ENCODE measurements around the gene LPCAT1.

The LPCAT1 gene

DNA sequence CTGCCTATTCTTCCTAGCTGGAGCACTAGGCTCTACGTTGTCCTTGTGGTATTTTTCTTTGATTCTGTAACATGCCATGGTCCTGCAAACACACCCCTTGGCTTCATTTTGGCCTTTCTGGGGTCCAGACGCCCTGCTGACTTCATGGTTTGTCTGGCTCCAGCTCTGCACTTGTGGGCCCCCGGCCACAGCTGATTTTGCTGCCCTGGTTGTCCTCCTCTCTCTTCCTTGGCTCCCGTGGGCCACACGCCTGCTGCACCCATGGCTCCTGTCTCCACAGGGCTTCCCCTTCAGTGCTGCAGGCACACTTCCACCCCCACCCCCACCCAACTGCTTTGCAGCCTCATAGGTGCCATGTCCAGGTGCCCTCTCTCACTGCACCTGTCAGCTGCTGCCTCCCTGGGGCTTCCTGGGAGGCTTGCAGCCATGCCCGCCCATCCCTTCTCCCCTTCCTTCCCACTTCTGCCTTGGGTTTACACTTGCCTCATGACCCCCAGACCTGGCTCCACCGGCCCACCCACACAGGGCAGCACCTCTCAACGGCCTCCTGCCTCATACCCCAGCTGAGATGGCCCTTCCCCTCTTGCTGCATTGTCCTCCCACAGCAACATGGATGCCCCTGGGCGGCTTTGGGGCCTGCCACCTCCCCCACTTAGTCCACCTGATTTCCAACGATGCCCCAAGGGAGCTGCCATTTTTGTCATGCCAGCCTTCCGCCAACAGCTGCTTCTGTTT, 104.1 kb downstream of the LPCAT1 start:
- DNase-seq, result no peak

DNA sequence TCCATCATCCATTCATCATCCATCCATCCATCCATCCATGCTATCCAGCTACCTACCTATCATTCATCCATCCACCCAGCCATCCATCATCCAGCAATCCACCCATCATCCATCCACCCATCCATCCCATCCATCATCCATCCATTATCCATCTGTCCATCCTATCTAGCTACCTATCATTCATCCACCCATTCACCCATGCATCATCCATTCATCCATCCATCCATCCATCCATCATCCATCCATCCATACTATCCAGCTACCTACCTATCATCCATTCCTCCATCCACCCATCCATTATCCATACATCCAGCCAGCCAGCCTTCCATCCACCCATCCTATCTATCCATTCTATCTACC, 104.9 kb downstream of the LPCAT1 start:
- no peak for DNase-seq

DNA sequence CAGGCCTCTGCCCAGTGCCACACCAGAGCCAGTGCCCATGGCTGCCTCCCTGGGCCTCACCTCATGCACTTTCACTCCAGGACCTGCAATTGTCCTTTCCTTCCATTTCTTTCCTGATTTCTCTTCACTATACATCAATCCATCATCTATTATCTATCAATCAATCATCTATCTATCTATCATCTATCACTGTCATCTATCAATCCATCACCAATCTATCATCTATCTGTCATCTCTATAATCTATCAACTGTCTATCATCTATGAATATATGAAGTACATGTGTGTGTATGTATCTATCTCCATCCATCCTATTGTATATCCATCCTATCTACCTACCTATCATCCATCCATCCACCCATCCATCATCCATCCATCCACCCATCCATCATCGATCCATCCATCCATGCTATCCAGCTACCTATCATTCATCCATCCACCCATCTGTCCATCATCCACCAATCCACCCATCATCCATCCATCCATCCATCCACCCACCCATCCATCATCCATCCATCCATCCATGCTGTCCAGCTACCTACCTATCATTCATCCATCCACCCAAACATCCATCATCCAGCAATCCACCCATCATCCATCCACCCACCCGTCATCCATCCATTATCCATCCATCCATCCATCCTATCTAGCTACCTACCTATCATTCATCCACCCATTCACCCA, 105.4 kb downstream of the LPCAT1 start:
- no peak for DNase-seq

DNA sequence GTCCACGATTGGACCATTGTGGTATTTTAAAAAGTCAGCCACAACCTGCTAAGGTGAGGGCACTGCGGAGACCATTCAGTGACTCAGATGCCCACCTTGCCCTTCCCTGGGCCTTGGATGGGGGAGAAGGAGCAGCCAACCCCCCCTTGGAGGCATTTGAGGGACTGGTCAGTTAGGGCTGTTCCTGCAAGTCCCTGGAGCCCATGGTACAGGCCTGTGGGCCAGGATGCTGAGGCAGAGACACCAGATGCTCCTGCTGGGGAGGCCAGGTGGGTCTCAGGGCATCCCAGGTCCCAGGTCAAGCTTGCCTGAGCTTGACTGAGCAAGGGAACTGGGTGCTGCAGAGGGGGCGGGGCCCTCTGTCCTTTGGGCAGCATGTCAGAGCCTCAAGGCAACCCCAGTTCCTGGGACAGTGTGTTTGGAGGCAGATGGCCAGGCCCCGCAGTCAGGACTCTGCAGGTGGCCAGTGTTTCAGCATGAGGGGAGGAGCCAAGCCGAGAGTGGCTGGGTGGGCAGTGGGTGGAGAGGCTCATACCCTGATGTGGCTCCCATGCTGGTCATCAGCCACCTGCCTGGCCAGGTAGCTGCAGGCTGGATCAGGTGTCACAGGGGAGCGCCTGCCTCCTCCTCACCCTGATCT, 106.1 kb downstream of the LPCAT1 start:
- no peak for DNase-seq

DNA sequence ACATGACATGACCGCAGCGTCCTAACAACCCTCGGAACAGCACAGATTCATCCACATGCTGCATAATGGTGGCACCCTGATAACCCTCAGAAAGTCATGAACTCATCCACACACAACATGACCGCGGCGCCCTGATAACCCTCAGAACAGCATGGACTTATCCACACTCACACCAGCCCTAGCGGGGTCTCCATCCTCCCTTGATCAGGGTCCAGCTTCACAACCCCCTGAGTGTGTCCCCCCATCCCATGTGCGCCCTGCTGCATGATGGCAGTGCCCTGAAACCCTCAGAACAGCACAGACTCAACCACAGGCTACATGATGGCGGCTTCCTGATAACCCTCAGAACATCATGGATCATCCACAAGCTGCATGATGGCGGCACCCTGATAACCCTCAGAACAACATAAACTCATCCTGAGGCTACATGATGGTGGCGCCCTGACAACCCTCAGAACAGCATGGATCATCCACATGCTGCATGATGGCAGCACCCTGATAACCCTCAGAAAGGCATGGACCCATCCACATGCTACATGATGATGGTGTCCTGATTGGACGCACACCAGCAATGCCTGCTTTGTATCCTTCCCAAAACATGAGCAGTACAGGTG, 106.8 kb downstream of the LPCAT1 start:
- DNase-seq, result no peak

DNA sequence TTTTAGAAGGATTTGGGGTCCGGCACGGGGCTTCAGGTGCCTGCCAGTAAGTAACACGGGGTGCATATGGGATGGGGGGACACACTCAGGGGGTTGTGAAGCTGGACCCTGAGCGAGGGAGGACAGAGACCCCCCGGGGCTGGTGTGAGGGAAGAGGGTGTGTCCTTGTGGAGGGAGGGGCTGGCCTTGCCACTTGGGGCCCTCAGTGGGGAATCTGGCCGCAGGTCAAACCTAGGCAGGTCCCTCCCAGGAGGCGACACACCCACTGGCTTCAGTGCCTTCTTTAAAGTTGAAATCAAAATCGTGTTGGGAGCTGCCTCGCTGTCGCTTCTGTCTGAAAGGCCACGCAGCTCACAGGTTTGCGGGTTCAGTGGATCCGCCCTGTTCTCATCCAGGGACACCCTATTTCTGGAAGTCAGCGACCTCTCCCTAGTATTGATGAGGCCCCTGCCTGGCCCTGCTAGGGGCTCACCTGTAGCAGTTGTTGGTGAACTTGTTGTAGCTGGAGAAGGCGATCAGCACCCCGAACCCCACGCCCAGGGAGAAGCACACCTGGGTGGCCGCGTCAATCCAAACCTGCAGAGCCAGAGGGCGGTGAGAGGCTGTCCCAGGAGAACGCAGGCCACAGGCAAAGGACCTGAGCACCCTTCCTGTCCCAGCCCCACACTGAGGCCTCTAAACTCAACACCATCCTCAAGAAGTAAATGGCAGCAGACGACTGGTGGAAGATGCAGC, 108.0 kb downstream of the LPCAT1 start:
- DNase-seq, result no peak

DNA sequence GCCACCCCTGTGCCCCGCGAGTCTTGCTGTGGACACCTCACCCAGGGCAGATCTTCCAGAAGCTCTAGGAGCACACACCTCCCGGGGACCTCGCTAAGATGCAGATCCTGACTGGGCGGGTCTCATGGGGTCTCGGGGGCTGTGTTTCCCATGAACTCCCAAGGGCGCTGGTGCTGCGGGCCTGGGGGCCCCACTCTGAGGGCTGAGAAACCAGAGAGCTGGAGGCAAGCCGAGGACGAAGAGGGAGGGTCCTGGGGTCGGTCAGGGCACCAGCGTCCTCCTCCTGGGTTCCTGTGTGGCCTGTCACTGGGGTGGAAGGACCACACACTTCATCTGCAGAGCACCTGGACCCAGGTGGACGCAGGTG, 108.7 kb downstream of the LPCAT1 start:
- no peak for DNase-seq

DNA sequence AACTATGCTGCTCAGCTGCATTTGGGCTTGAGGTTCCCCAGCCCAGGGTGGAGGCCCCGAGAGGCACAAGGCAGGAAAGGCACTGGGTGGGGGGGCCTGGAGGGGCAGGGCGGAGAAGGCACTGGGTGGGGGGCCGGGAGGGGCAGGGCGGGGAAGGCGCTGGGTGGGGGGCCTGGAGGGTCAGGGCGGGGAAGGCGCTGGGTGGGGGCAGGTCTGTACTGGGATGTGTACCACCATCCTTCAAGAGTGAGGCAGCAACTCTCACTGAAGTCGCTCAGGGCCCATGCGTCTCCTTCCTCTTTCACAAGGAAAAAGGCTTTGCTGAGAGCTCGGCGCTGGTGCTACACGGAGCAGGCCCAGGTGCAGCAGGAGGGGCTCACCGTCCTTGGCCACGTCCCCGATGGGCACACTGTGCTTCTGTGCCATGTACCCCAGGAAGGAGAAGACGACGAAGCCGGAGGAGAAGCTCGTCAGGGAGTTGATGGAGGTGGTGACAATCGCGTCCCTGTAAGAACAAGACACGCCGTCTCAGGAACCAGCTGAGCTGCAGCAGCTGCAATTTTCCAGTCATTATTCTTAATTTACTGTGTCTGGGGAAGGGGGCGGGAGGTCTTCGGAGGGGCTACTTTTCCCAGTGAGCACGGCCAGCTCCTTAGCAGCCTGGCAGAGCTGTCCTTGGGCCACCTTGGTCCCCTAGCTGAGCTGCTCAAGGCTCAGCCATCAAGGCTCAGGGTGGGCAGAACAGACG, 109.3 kb downstream of the LPCAT1 start:
- no peak for DNase-seq

DNA sequence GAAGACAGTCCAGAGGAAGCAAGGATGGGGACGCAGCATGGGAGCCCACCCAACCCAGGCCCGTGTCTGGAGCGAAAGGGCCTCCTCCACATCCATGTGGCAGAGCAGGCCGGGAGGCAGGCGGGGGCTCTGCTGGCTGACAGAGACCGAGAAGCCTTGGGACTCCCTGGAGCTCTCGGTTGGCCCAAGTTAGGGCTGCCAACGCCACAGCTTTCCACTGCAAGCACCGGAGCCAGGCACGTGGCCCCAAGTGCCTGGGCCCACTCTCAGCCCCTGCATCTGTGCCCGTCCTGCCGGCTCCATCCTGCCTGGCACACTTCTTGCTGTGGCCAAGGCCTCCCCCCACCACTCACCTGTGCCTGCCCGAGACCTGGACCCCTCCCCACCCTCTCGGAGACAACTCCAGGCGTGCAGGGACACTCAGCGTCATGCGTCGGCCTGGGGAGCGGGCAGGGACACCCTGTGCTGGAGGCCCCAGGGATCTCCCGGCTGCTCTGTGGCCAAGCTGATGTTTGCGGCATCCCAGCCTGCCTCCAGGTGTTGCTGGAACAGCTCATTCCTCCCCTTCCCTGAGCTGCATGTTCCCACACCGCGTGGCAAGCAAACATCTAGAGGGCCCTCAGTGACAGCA, 110.0 kb downstream of the LPCAT1 start:
- DNase-seq, result no peak

DNA sequence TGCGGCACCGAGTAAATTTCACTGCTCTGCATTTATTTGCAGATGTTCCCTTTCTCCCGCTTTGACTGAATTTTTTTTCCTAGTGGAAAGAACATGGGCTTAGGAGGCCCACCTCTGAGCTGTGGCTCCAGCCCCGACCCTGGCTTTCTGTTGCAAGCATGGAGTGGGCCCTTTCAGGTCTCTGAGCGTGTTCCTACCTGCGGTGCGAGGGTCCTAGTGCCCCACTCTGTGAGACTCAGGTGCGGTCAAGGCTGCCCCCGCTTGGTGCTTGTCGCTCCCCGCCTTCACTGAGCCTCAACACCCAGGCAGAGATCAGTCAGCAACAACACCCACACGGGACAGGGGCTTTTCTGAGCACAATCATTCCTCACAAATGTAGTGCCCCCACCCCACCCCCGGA, 110.5 kb downstream of the LPCAT1 start:
- no peak for DNase-seq

DNA sequence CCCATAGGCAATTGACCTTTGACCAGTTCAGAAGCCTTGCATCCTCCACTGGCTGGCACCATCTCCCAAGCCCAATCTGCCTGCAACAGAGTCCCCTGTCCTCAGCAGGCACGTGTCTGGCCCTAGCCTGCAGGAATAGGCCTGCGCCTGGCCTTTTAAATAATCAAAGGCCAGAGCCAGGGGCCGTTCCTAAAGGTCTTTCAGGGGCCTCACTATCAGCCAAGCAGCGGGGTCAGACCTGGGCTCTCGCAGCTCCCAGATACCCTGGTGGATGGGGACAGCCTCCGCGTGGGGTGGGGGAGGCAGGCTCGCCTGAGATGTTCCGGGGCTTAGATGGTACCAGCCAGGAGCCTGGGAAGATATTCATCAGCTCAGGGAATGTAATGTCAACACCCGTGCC, 111.1 kb downstream of the LPCAT1 start:
- DNase-seq, result no peak

DNA sequence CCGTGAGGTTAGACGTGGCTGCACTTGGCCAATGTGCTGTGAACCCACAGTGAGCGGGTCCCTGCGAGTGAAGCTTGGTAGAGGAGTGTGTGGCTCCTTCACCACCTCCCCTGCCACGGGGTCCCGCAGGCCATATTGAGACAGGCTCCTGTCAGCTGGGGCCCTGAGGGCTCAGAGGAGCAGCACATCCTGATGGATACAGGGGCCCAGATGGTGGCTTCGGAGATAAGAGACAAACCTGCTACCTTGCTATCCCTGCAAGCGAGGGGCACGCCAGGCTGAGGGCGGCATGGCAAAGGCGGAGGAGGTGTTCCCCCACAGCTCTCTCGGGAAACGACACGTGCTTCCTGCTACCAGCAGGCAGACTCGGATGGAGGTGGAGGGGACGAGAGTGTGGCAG, 111.6 kb downstream of the LPCAT1 start:
- no peak for DNase-seq
